IgD-negative memory B cell (primary cell): ENCODE measurements around the gene TMEM117. TPM values are rescaled to one million over a fixed set of nuclear protein-coding genes. Genes with fewer than 3 reads are reported as not detected.

Source experiments
- H3K27ac Mint-ChIP-seq, 3 donors: one replicate each; pipeline ENCODE4 v1.8.0; 2020 to 2022; ENCODE audit warnings: mild to moderate bottlenecking in 3 of 3, mixed read lengths in 3 of 3, moderate library complexity in 1 of 3
- H3K27me3 Mint-ChIP-seq: one replicate; pipeline ENCODE4 v1.8.0; 2021; ENCODE audit warnings: mixed read lengths
- H3K36me3 Mint-ChIP-seq: one replicate; pipeline ENCODE4 v1.8.0; 2020; ENCODE audit warnings: mild to moderate bottlenecking, mixed read lengths
- H3K4me1 Mint-ChIP-seq, 3 donors: one replicate each; pipeline ENCODE4 v1.8.0; 2020 to 2022; ENCODE audit warnings: mixed read lengths in 3 of 3, mild to moderate bottlenecking in 1 of 3
- H3K4me3 Mint-ChIP-seq, 4 donors: one replicate each; pipeline ENCODE4 v1.8.0; 2020 to 2022; ENCODE audit warnings: mild to moderate bottlenecking in 4 of 4, mixed read lengths in 4 of 4, moderate library complexity in 3 of 4
- H3K9me3 Mint-ChIP-seq, 3 donors: one replicate each; pipeline ENCODE4 v1.8.0; 2020 to 2021; ENCODE audit warnings: mixed read lengths in 3 of 3, mild to moderate bottlenecking in 1 of 3
- polyA plus RNA-seq: library from polyadenylated mRNA; unstranded; fragments of 300-500 nt; fragmentation: Illumina TruSeq; gene quantifications from one replicate; pipeline ENCODE4 v1.2.3, GENCODE V29; 2021

Gene TMEM117
- polyA plus RNA-seq, 1 donor from 2014 or later = 4.4 TPM

DNA sequence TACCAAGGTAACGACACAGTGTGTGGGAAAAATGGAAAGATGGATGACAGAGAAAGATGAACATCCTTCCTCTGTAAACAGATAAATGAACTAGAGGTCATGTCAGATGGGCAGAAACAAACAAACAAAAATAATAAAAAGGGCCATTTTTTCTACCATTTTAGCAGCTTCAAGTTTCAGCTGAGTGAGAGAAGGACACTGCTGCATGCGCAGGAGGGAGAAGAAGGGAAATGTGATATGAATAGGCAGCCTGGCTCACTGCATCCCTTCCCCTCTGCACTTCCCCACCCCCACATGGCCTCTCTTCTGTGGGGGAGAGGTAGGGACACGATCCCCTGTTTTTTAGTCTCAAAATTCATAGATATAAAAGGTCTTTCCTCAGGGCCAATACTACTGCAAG, 548.3 kb downstream of the TMEM117 start:
- Mint-ChIP-seq H3K27ac (no peak overlapping the region), H3K9me3 (no peaks in the 10 kb centered on the region), H3K27me3 (no peaks in the 10 kb centered on the region), H3K4me1 (no peaks in the 10 kb centered on the region), H3K4me3 (no peak overlapping the region), H3K36me3 (peaks cover 14% of the 10 kb centered on the region)

DNA sequence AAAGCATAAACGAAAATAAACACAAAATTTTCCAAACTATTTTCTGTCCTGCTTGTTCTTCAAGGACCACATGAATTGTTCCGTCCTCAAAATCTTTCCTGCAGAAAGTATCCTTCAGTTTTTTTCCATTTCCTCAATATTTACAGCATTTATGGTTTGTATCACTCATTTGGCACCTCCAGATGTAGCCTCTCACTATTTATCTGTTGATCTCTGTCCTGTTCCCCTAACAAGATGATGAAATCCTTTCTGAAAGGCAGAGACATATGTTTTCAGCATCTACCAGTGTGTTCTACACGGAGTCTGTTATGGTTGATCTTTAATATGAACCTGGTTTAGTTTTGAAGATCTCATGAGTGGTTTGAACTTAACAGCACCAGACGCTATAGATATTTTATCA, 550.1 kb downstream of the TMEM117 start:
- no peak overlapping the region for H3K27ac Mint-ChIP-seq
- H3K9me3 Mint-ChIP-seq = no peaks in the 10 kb centered on the region
- no peak overlapping the region for H3K4me3 Mint-ChIP-seq
- peaks cover 10% of the 10 kb centered on the region for H3K36me3 Mint-ChIP-seq
- no peaks in the 10 kb centered on the region for H3K27me3 Mint-ChIP-seq
- no peaks in the 10 kb centered on the region for H3K4me1 Mint-ChIP-seq

DNA sequence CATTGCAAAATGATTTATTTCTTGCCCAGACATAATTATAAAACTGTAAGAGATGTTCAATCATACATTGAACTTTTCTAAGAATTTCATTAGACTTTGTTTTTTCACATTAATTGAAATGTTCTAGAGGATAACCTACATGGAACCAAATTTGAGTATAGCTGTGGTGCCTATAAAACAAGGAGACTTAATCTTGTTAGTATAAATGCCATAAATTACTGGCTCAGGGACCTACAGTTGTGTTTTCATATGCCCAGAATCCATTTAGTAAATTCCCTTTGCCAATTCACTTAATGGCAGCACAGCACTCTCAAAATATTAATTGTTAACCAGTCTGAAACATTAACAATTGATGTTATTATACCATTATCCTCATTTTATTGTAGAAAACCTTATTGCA, 551.7 kb downstream of the TMEM117 start:
- Mint-ChIP-seq H3K27ac (no peak overlapping the region), H3K27me3 (no peaks in the 10 kb centered on the region), H3K4me3 (no peak overlapping the region), H3K9me3 (no peaks in the 10 kb centered on the region), H3K4me1 (no peaks in the 10 kb centered on the region), H3K36me3 (peaks cover 8% of the 10 kb centered on the region)

DNA sequence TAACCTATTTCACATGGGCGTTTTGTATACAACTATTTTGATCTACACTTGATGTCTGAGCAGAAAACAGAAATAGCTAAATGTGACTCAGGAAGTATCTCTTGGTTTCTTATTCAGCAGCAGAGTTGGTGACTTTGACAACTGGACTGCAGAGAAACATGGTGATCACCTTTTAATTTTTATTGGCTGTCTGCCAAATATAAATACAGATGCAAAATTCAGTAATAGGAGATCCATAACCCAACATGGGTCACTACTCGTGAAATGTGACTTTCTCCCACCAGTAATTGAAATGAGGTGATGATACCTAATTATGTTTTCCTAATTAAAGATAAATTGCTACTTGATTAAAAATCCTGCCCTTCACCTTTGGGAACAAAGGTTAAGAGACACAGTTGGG, 553.2 kb downstream of the TMEM117 start:
- H3K4me1 Mint-ChIP-seq = no peaks in the 10 kb centered on the region
- H3K36me3 Mint-ChIP-seq = peaks cover 8% of the 10 kb centered on the region
- no peaks in the 10 kb centered on the region for H3K9me3 Mint-ChIP-seq
- H3K27ac Mint-ChIP-seq = no peak overlapping the region
- H3K4me3 Mint-ChIP-seq = no peak overlapping the region
- no peaks in the 10 kb centered on the region for H3K27me3 Mint-ChIP-seq

DNA sequence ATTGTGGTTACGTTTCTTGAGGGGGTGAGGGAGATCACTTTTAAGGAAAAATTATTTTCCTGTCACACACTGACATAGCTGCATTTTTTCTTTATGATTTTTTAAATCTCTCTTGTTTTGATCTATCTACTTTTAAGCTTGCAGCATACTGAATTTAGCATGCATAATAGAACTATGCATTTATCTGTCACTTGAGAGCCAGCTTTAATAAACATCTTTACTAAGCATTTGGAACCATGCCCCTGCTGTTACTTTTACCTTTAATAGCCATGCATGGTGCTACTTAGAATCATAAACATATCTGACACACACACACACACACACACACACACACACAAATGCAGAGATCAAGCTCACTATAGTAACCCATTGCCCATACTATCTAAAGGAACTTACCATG, 554.0 kb downstream of the TMEM117 start:
- Mint-ChIP-seq H3K27me3 (no peaks in the 10 kb centered on the region), H3K36me3 (peaks cover 8% of the 10 kb centered on the region), H3K4me1 (no peaks in the 10 kb centered on the region), H3K4me3 (no peak overlapping the region), H3K27ac (no peak overlapping the region), H3K9me3 (no peaks in the 10 kb centered on the region)

DNA sequence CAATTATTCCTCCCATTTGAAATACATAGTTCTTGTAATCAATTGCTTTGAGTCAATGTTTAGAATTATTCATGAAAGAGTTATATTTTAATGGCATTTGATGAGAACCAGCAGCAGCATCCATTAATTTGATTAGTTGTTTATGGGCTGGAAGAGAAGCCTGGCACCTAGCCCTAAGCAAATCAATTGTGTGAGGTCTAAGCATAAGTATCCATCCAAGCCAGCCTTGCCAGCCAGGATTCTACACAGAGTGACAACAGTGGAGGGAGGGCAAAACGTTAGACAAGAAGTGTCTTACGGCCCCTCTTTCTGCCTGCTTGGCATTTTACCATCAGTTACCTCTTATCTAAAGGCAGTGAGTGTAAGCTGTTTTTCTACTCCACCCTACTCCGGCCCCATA, 561.8 kb downstream of the TMEM117 start:
- Mint-ChIP-seq H3K27ac (no peak overlapping the region), H3K27me3 (peaks cover 1% of the 10 kb centered on the region), H3K9me3 (peaks cover 0 to 10% (median 0%) of the 10 kb centered on the region in 3 donors), H3K36me3 (no peaks in the 10 kb centered on the region), H3K4me3 (no peak overlapping the region), H3K4me1 (no peaks in the 10 kb centered on the region)

DNA sequence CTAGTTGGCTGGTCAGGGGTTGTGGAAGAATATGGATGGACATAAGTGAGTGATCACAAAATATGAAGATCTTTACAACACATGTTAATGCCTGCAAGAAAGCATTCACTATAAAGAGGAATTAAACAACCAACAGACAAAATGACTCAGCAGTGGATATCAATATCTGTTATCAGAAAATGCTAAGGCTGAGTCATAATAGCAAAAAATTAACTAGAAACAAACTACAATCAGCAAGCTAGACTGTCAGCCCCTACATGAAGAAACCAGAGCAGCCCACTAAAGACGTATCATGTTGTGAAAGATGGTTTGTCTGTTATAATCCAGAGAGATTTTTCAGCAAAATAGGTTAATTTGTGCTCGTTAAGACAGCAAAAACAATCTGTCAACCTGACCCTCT, 567.3 kb downstream of the TMEM117 start:
- Mint-ChIP-seq H3K9me3 (peaks cover 0 to 10% (median 3%) of the 10 kb centered on the region in 3 donors), H3K4me1 (no peaks in the 10 kb centered on the region), H3K27ac (no peak overlapping the region), H3K36me3 (no peaks in the 10 kb centered on the region), H3K4me3 (no peak overlapping the region), H3K27me3 (peaks cover 8% of the 10 kb centered on the region)

DNA sequence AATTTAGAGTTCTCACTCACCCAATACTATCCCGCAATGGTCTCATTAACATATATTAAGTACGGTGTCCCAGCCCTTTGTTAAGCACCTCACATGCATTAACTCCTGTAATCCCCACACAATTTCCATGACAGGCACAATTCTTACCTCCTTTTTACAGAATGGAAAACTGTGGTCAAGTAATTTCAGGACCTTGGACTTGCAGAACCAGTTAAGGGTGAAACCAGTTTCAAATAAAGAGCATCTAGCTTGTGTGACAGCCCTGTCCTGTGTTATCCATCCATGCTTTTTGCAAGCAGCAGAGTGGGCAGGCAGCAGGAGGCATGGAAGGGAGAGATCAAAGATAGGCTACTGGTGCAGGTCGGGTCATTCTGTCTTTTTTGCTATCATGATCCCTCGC, 569.4 kb downstream of the TMEM117 start:
- Mint-ChIP-seq H3K36me3 (no peaks in the 10 kb centered on the region), H3K4me3 (no peak overlapping the region), H3K27me3 (peaks cover 8% of the 10 kb centered on the region), H3K27ac (no peak overlapping the region), H3K9me3 (peaks cover 0 to 10% (median 3%) of the 10 kb centered on the region in 3 donors), H3K4me1 (no peaks in the 10 kb centered on the region)

DNA sequence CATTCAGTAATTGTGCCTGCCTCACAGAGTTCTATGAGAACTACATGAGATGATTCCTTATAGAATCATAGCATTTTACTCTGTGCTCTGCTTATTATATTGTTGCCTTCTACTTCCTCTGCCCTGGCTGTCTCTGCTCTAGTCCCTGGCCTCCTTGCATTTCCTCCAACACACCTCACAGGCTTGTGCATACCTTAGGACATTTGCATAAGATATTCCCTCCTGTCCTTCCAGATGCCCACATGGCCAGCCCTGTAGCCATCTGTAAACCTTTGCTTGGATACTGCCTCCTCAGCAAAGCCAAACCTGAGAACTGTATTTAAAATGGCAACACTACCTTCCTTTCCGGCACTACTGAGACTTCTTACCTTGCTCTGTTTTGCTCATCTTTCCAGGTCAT, 586.7 kb downstream of the TMEM117 start:
- no peaks in the 10 kb centered on the region for H3K36me3 Mint-ChIP-seq
- H3K4me1 Mint-ChIP-seq = no peaks in the 10 kb centered on the region
- no peak overlapping the region for H3K4me3 Mint-ChIP-seq
- no peak overlapping the region for H3K27ac Mint-ChIP-seq
- H3K27me3 Mint-ChIP-seq = peaks cover 4% of the 10 kb centered on the region
- no peaks in the 10 kb centered on the region for H3K9me3 Mint-ChIP-seq

DNA sequence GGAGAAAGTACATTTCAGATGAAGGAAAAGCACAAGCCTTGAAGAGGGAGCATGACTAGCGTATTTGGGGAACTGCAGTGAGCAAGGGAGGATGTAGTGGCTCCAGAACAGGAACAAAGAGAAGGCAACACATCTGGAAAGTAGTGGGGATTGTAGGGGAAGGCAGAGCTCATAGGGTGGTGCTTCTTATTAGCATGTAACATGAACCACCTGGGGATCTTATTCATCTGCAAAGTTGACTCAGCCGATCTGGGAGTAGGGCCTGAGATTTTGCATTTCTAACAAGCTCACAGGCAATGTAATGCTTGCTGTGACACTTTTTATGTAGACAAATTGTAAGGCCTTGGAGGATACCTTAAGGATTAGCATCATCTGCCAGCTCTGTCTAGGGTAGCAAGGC, 592.9 kb downstream of the TMEM117 start:
- Mint-ChIP-seq H3K9me3 (no peaks in the 10 kb centered on the region), H3K27me3 (peaks cover 4% of the 10 kb centered on the region), H3K27ac (no peak overlapping the region), H3K36me3 (no peaks in the 10 kb centered on the region), H3K4me1 (peaks cover 0 to 5% (median 3%) of the 10 kb centered on the region in 3 donors), H3K4me3 (no peak overlapping the region)

DNA sequence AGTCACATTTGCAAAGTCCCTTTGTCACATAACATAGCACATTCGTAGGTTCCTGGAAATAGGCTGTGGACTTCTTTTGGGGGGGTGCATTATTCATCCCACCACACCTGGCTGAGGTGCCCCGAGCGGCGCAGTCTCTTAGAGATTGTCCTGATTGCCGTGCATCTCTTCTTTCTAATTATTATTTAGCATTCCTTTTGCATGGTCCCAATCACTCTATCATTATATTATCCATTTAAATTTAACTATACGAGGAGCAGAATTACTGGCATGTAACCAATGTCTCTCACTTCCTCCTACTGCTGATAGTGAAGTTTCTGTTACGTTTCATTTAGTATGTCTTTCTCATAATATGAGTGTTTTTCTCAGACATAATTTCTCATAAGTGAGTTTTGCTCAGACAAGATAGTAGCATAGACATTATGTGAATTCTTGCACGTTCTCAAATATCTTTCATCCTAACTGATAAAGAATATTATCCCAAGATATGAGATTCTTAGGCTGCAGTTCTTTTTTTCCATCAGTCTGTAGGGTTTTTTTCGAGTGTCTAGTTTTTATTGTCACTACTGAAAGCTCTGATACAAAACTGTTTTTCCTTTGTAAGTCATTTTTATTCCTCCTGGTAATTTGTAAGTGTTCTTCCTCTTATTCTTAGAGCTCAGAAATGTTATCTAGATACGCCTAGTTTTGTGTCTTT, 595.9 kb downstream of the TMEM117 start:
- no peak overlapping the region for H3K4me3 Mint-ChIP-seq
- H3K9me3 Mint-ChIP-seq = no peaks in the 10 kb centered on the region

DNA sequence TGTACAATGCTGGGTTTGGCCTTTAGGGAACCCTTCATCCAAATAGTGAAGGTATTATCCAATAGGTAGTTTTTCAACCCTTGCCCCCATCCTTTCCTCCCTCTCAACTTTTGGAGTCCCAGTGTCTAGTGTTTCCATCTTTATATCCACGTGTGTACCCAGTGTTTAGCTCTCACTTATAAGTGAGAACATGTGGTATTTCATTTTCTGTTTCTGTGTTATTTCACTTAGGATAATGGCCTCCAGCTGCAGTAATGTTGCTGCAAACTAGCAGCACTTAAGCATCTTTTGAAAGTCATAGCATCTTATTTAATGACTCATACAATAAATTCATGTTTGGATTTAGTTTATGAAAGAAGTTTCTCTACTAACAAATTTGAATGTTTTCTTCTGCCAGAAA, 597.8 kb downstream of the TMEM117 start:
- Mint-ChIP-seq H3K4me3 (no peak overlapping the region), H3K27ac (no peak overlapping the region), H3K36me3 (no peaks in the 10 kb centered on the region), H3K9me3 (no peaks in the 10 kb centered on the region), H3K4me1 (peaks cover 0 to 5% (median 3%) of the 10 kb centered on the region in 3 donors), H3K27me3 (no peaks in the 10 kb centered on the region)

More for the DNA sequence above, 595.9 kb downstream of the TMEM117 start:
- no peaks in the 10 kb centered on the region for H3K36me3 Mint-ChIP-seq
- no peaks in the 10 kb centered on the region for H3K27me3 Mint-ChIP-seq
- no peak overlapping the region for H3K27ac Mint-ChIP-seq
- peaks cover 0 to 5% (median 3%) of the 10 kb centered on the region in 3 donors for H3K4me1 Mint-ChIP-seq

DNA sequence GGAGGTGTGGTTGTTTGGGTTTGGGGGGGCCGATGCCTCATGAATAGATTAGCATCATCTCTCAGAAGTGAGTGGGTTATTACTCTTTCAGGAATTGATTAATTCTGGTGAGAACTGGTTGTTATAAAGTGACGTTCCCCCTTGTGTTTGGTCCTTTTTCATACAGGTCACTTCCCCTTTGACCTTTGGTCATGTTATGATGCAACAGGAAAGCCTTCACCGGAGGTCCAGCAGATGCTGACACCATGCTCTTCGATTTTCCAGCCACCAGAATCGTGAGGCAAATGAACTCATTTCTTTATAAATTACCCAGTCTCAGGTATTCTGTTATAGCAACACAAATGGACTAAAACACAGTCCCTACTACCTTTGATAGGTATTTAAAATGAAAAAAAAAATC, 600.9 kb downstream of the TMEM117 start:
- no peaks in the 10 kb centered on the region for H3K36me3 Mint-ChIP-seq
- peaks cover 0 to 4% (median 3%) of the 10 kb centered on the region in 3 donors for H3K4me1 Mint-ChIP-seq
- no peaks in the 10 kb centered on the region for H3K27me3 Mint-ChIP-seq
- no peak overlapping the region for H3K4me3 Mint-ChIP-seq
- H3K27ac Mint-ChIP-seq = no peak overlapping the region
- H3K9me3 Mint-ChIP-seq = no peaks in the 10 kb centered on the region

Other genes with a start within 250 kb of the TMEM117 start
- gene PUS7L, start 77.3 kb upstream of the TMEM117 start, polyA plus RNA-seq = 39.0 TPM
- gene IRAK4, start 77.1 kb upstream of the TMEM117 start, polyA plus RNA-seq = 22.3 TPM
- 22.3 TPM for gene TWF1, start 29.8 kb upstream of the TMEM117 start, polyA plus RNA-seq